Hepatocyte (in vitro differentiated cells): Measurements from ENCODE around the gene NAB1. TPM values are rescaled to one million over a fixed set of nuclear protein-coding genes. Genes with fewer than 3 reads are reported as not detected.

Experiments used
- DNase-seq: peaks from one replicate; pipeline ENCODE4 v3.0.0-alpha.2; 2016; ENCODE audit warnings: low spot score
- H2AFZ ChIP-seq: fragments of 200-600 bp; sonication (generic); 2 replicates; pipeline ENCODE4 v1.6.0; 2016; ENCODE audit warnings: antibody characterized with exemption, mild to moderate bottlenecking
- H3K27ac ChIP-seq: fragments of 200-600 bp; sonication (generic); 2 replicates; pipeline ENCODE4 v1.5.1; 2016; ENCODE audit warnings: mild to moderate bottlenecking
- H3K27me3 ChIP-seq: fragments of 200-600 bp; sonication (generic); 2 replicates; pipeline ENCODE4 v1.6.1; 2016
- H3K36me3 ChIP-seq: fragments of 200-600 bp; sonication (generic); replicated peaks from 2 replicates; pipeline ENCODE4 v1.5.1; 2016; ENCODE audit warnings: low read depth; ENCODE audit not compliant: insufficient read depth
- H3K4me1 ChIP-seq: fragments of 200-600 bp; sonication (generic); 2 replicates; pipeline ENCODE4 v1.5.1; 2016; ENCODE audit warnings: mild to moderate bottlenecking, moderate library complexity; ENCODE audit not compliant: insufficient read depth
- H3K4me2 ChIP-seq: fragments of 200-600 bp; sonication (generic); 2 replicates; pipeline ENCODE4 v1.6.0; 2016
- H3K4me3 ChIP-seq: fragments of 200-600 bp; sonication (generic); 2 replicates; pipeline ENCODE4 v1.5.1; 2016; ENCODE audit warnings: mild to moderate bottlenecking
- H3K79me2 ChIP-seq: fragments of 200-600 bp; sonication (generic); 2 replicates; pipeline ENCODE4 v1.6.0; 2017; ENCODE audit warnings: mild to moderate bottlenecking
- H3K9me2 ChIP-seq: fragments of 200-600 bp; sonication (generic); replicated peaks from 2 replicates; pipeline ENCODE4 v1.6.0; 2017; ENCODE audit warnings: mild to moderate bottlenecking; ENCODE audit not compliant: insufficient read depth
- H3K9me3 ChIP-seq: fragments of 200-600 bp; sonication (generic); 2 replicates; pipeline ENCODE4 v1.5.1; 2016; ENCODE audit warnings: low read depth, mild to moderate bottlenecking
- H4K20me1 ChIP-seq: fragments of 200-600 bp; sonication (generic); 2 replicates; pipeline ENCODE4 v1.6.0; 2016; ENCODE audit warnings: mild to moderate bottlenecking; ENCODE audit not compliant: insufficient read depth, poor library complexity, severe bottlenecking
- CTCF ChIP-seq: fragments of 200-600 bp; sonication (generic); IDR thresholded peaks from 2 replicates; pipeline ENCODE4 v1.5.1; 2016; ENCODE audit warnings: antibody characterized with exemption, mild to moderate bottlenecking; ENCODE audit not compliant: poor library complexity
- EZH2 ChIP-seq: fragments of 200-600 bp; sonication (generic); IDR thresholded peaks from 2 replicates; pipeline ENCODE4 v1.6.1; 2016; ENCODE audit warnings: antibody characterized with exemption, mild to moderate bottlenecking, borderline replicate concordance
- EZH2phosphoT487 ChIP-seq: fragments of 200-600 bp; sonication (generic); IDR thresholded peaks from one replicate; pipeline ENCODE4 v1.6.1; 2018; ENCODE audit warnings: antibody characterized with exemption, mild to moderate bottlenecking, low read depth, moderate library complexity; ENCODE audit not compliant: unreplicated experiment, severe bottlenecking
- WGBS: methylation state at CpG from one replicate; pipeline ENCODE4 v1.1.6; 2016; ENCODE audit warnings: low lambda C conversion rate; ENCODE audit errors: missing lambda C conversion rate; 5-methylcytosine and 5-hydroxymethylcytosine counted together
- polyA plus RNA-seq: library from polyadenylated mRNA; unstranded; fragments of >200 nt; fragmentation: Nextera tagmentation; extraction: Ambion mirVana; gene quantifications from 2 replicates; pipeline ENCODE4 v1.2.1, GENCODE V29; 2016
- total RNA-seq: library from RNA; depleted of rRNA; stranded (reverse); fragments of >200 nt; gene quantifications from 2 replicates; pipeline ENCODE4 v1.2.3, GENCODE V29; 2014

Gene NAB1
- total and polyA plus RNA-seq, 2 experiments from 2014 or later = 9.9 to 46.6 TPM

GRCh38 chr2:190684931-190685330 is 36.0 kb downstream of the NAB1 start:
- no peak for DNase-seq
- 82% methylated on average over 2 of the region's 2 CpGs for WGBS
- no peak overlapping the region for H3K27ac ChIP-seq
- no peaks in the 10 kb centered on the region for H3K9me2 ChIP-seq
- H3K4me1 ChIP-seq = no peaks in the 10 kb centered on the region
- no peaks in the 10 kb centered on the region for H3K9me3 ChIP-seq
- H3K36me3 ChIP-seq = no peaks in the 10 kb centered on the region
- H3K27me3 ChIP-seq = no peaks in the 10 kb centered on the region
- H3K4me3 ChIP-seq = no peak overlapping the region
- H4K20me1 ChIP-seq = no peaks in the 10 kb centered on the region
- no peak for TF ChIP-seq EZH2
- TF ChIP-seq EZH2phosphoT487 = no peak
- TF ChIP-seq CTCF = no peak
- H2AFZ ChIP-seq = no peak overlapping the region
- H3K4me2 ChIP-seq = no peak overlapping the region
- H3K79me2 ChIP-seq = no peaks in the 10 kb centered on the region

GRCh38 chr2:190685333-190685732 is 36.5 kb downstream of the NAB1 start:
- Histone ChIP-seq H3K79me2 (no peaks in the 10 kb centered on the region), H3K4me2 (no peak overlapping the region), H3K27ac (no peak overlapping the region), H4K20me1 (no peaks in the 10 kb centered on the region), H3K9me2 (no peaks in the 10 kb centered on the region), H3K4me3 (no peak overlapping the region), H2AFZ (no peak overlapping the region), H3K4me1 (no peaks in the 10 kb centered on the region), H3K36me3 (no peaks in the 10 kb centered on the region), H3K9me3 (no peaks in the 10 kb centered on the region), H3K27me3 (no peaks in the 10 kb centered on the region)
- 77% methylated on average over 3 of the region's 3 CpGs for WGBS
- no peak for TF ChIP-seq EZH2phosphoT487
- no peak for TF ChIP-seq EZH2
- no peak for TF ChIP-seq CTCF
- DNase-seq = no peak

GRCh38 chr2:190693533-190694232 is 44.8 kb downstream of the NAB1 start:
- Histone ChIP-seq H3K27ac (no peak overlapping the region), H3K79me2 (no peaks in the 10 kb centered on the region), H2AFZ (no peak overlapping the region), H3K27me3 (no peaks in the 10 kb centered on the region), H3K9me3 (no peaks in the 10 kb centered on the region), H3K9me2 (no peaks in the 10 kb centered on the region), H3K4me1 (no peaks in the 10 kb centered on the region), H3K4me2 (no peak overlapping the region), H3K4me3 (no peak overlapping the region), H3K36me3 (no peaks in the 10 kb centered on the region), H4K20me1 (no peaks in the 10 kb centered on the region)
- TF ChIP-seq CTCF (no peak), EZH2 (no peak), EZH2phosphoT487 (no peak)
- DNase-seq = no peak
- 78% methylated on average over 2 of the region's 2 CpGs for whole genome bisulfite sequencing
